Upper lobe of left lung (tissue), 4 donors: Measurements from ENCODE around the gene RSPRY1.

ENCODE experiments used
- CTCF ChIP-seq, 6 experiments: fragments of 450-650 bp in 4 of 6; fragments of 200-600 bp in 2 of 6; sonication (generic) in 2 of 6; IDR thresholded peaks; one replicate each; pipeline ENCODE4 v1.5.1; 2016 to 2019; ENCODE audit warnings: antibody characterized with exemption in 6 of 6
- EP300 ChIP-seq, 4 donors: sonication (generic); formaldehyde crosslinking; IDR thresholded peaks; one replicate each; pipeline ENCODE4 v1.5.1; 2017; ENCODE audit warnings: antibody characterized with exemption in 4 of 4, control low read depth in 2 of 4
- POLR2A ChIP-seq, 4 donors: fragments of 450-650 bp; IDR thresholded peaks; one replicate each; pipeline ENCODE4 v1.5.1; 2016 to 2017; ENCODE audit warnings: antibody characterized with exemption in 4 of 4, mild to moderate bottlenecking in 2 of 4
- POLR2AphosphoS5 ChIP-seq, 2 donors: sonication (generic); formaldehyde crosslinking; IDR thresholded peaks; one replicate each; pipeline ENCODE4 v1.5.1; 2017; ENCODE audit warnings: antibody characterized with exemption in 2 of 2

- TF ChIP-seq CTCF (IDR thresholded peaks at IDR 0.05) (no peak), POLR2A (IDR thresholded peaks at IDR 0.05) (no peak), POLR2AphosphoS5 (IDR thresholded peaks at IDR 0.05) (no peak), EP300 (IDR thresholded peaks at IDR 0.05) (no peak)
Measured at GRCh38 chr16:57244463-57244766, 58.3 kb downstream of the RSPRY1 start.
